H1 (cell line): Measurements from ENCODE around the gene DDX31.

Experiments
- CHD1 ChIP-seq: IDR thresholded peaks from 2 replicates; pipeline ENCODE4 v1.6.1; 2012; ENCODE audit warnings: low read depth, low read length, improper control_type of control experiment
- EZH2 ChIP-seq: fragments of 200-600 bp; sonication (generic); IDR thresholded peaks from 2 replicates; pipeline ENCODE4 v1.7.1; 2012; ENCODE audit warnings: low read depth, mild to moderate bottlenecking, moderate library complexity, low read length, inconsistent platforms; ENCODE audit not compliant: severe bottlenecking
- FOSL1 ChIP-seq: IDR thresholded peaks from 2 replicates; pipeline ENCODE4 v1.6.1; 2011; ENCODE audit warnings: mild to moderate bottlenecking, low read depth, low read length, moderate library complexity; ENCODE audit not compliant: insufficient read depth
- GTF2F1 ChIP-seq: IDR thresholded peaks from 2 replicates; pipeline ENCODE4 v1.6.1; 2012; ENCODE audit warnings: low read depth, low read length, improper control_type of control experiment, borderline replicate concordance
- JUN ChIP-seq: IDR thresholded peaks from 2 replicates; pipeline ENCODE4 v1.6.1; 2011; ENCODE audit warnings: low read depth, mild to moderate bottlenecking, improper control_type of control experiment, low read length
- JUND ChIP-seq: IDR thresholded peaks from 2 replicates; pipeline ENCODE4 v1.6.1; 2011; ENCODE audit warnings: mild to moderate bottlenecking, improper control_type of control experiment, low read length
- KDM1A ChIP-seq: fragments of 200-600, 300-600 bp; sonication (generic); IDR thresholded peaks from 2 replicates; pipeline ENCODE4 v1.7.1; 2016; ENCODE audit warnings: mild to moderate bottlenecking, low read length, borderline replicate concordance
- POLR2A ChIP-seq, 2 experiments: IDR thresholded peaks; 1 replicate in 1 of 2; 2 replicates in 1 of 2; pipeline ENCODE4 v1.6.1; 2011; ENCODE audit warnings: low read depth in 2 of 2, low read length in 2 of 2, mild to moderate bottlenecking in 2 of 2; ENCODE audit errors: control extremely low read depth in 1 of 2
- POLR2AphosphoS5 ChIP-seq: IDR thresholded peaks from 2 replicates; pipeline ENCODE4 v1.6.1; 2011; ENCODE audit warnings: low read depth, low read length
- RAD21 ChIP-seq, 2 experiments: IDR thresholded peaks in 1 of 2; conservative IDR thresholded peaks in 1 of 2; 2 replicates each; pipeline ENCODE4 v1.6.1; 2011; ENCODE audit warnings: low read depth in 2 of 2, low read length in 2 of 2, improper control_type of control experiment in 1 of 2, inconsistent platforms in 1 of 2, mild to moderate bottlenecking in 1 of 2, moderate library complexity in 1 of 2
- TAF1 ChIP-seq: IDR thresholded peaks from 2 replicates; pipeline ENCODE4 v1.6.1; 2011; ENCODE audit warnings: mild to moderate bottlenecking, low read depth, low read length
- TF ChIP-seq, protein P1 (sequence below), 3 experiments: IDR thresholded peaks; 1 replicate in 2 of 3; 2 replicates in 1 of 3; pipeline versions ENCODE4 v1.5.1 to v1.6.1; 2011; ENCODE audit warnings: low read length in 3 of 3, mild to moderate bottlenecking in 3 of 3, inconsistent platforms in 2 of 3, low read depth in 1 of 3, moderate library complexity in 1 of 3; ENCODE audit not compliant: insufficient read depth in 1 of 3; ENCODE audit errors: control extremely low read depth in 1 of 3

GRCh38 chr9:132609184-132609583 lies 60.6 kb downstream of the DDX31 start:
- TF ChIP-seq RAD21 (IDR thresholded peaks at IDR 0.05 in 1 of 2, conservative IDR thresholded peaks at IDR 0.05 in 1 of 2; ENCODE audit: low read depth in 2 of 2, low read length in 2 of 2) (no peak), GTF2F1 (no peak), EZH2 (no peak), JUN (no peak), POLR2AphosphoS5 (no peak), KDM1A (no peak), POLR2A (IDR thresholded peaks at IDR 0.05; ENCODE audit: control extremely low read depth in 1 of 2, low read depth in 2 of 2, low read length in 2 of 2) (no peak), CHD1 (no peak), JUND (no peak), TAF1 (no peak), FOSL1 (no peak)
- TF ChIP-seq, protein P1, sequence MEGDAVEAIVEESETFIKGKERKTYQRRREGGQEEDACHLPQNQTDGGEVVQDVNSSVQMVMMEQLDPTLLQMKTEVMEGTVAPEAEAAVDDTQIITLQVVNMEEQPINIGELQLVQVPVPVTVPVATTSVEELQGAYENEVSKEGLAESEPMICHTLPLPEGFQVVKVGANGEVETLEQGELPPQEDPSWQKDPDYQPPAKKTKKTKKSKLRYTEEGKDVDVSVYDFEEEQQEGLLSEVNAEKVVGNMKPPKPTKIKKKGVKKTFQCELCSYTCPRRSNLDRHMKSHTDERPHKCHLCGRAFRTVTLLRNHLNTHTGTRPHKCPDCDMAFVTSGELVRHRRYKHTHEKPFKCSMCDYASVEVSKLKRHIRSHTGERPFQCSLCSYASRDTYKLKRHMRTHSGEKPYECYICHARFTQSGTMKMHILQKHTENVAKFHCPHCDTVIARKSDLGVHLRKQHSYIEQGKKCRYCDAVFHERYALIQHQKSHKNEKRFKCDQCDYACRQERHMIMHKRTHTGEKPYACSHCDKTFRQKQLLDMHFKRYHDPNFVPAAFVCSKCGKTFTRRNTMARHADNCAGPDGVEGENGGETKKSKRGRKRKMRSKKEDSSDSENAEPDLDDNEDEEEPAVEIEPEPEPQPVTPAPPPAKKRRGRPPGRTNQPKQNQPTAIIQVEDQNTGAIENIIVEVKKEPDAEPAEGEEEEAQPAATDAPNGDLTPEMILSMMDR (IDR thresholded peaks at IDR 0.05; ENCODE audit: control extremely low read depth in 1 of 3, insufficient read depth in 1 of 3, low read depth in 1 of 3, low read length in 3 of 3) = no peak
